HFF-Myc (cell line): ENCODE results near the gene PROX2.

Experiments used
- DNase-seq: peaks from one replicate; pipeline ENCODE4 v3.0.0-alpha.2; 2011; ENCODE audit warnings: low read depth; ENCODE audit errors: extremely low read depth
- H3K4me3 ChIP-seq: replicated peaks from 2 replicates; pipeline ENCODE4 v1.5.1; 2011; ENCODE audit warnings: low read depth, mild to moderate bottlenecking, control low read depth, low read length
- TF ChIP-seq, protein P1 (sequence below): IDR thresholded peaks from 2 replicates; pipeline ENCODE4 v1.5.1; 2012; ENCODE audit warnings: mild to moderate bottlenecking, low read depth, low read length, control low read depth; ENCODE audit errors: missing control alignments

The PROX2 gene

DNA sequence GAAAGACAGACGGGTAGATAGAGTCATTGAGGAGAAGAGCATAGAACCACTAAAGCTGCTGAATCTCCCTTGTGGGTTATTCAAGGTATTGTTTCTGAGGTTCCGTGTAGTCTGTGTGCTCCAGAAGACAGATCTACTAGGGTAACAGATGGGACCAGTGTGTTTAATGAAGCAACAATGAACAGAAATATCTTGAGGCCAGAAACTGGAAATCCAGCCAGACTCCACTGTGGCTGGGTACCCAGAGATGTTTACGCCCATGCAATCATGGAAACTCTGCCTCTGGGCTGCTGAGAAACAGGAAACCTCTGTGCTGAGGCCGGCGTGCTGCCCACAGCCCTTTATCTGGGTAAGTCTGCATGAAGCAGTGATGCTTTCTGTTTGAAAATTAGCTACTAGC, 8.3 kb downstream of the PROX2 start:
- TF ChIP-seq, protein P1, sequence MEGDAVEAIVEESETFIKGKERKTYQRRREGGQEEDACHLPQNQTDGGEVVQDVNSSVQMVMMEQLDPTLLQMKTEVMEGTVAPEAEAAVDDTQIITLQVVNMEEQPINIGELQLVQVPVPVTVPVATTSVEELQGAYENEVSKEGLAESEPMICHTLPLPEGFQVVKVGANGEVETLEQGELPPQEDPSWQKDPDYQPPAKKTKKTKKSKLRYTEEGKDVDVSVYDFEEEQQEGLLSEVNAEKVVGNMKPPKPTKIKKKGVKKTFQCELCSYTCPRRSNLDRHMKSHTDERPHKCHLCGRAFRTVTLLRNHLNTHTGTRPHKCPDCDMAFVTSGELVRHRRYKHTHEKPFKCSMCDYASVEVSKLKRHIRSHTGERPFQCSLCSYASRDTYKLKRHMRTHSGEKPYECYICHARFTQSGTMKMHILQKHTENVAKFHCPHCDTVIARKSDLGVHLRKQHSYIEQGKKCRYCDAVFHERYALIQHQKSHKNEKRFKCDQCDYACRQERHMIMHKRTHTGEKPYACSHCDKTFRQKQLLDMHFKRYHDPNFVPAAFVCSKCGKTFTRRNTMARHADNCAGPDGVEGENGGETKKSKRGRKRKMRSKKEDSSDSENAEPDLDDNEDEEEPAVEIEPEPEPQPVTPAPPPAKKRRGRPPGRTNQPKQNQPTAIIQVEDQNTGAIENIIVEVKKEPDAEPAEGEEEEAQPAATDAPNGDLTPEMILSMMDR, result no peak
- no peak for DNase-seq

DNA sequence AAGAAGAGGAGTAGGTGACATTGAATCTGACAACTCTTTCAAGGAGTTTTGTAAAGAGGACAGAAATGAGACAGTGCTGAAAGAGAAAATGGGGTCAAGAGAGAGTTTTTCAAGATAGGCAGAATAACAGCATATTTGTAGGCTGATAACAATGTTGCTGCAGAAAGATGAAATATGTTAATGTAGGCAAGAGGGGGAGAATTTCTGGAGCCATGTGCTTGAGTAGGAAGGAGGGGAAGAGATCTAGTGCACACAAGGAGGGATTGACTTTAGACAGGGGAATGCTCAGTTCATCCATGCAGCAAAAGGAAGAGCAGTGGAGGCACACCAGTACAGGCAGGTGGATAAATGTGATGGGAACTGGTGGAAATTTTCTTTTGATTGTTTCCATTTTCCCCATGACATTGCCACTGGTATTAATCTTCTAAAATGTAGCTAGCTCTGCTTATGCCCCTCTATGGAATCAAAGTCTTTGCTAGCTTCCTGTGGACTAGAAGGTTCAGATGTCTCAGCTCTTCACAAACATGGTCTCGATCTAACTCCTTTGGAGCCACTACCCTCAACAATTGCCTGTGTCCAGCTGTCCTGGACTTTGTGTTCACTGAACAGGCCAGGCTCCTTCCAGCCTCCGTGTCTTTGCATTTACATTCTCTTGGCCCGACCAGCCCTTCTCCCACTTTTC, 9.1 kb downstream of the PROX2 start:
- TF ChIP-seq, protein P1, result no peak

More for the DNA sequence above, 8.3 kb downstream of the PROX2 start:
- no peak overlapping the region for H3K4me3 ChIP-seq

GRCh38 chr14:74865156-74865555, 10.8 kb downstream of the PROX2 start:
- H3K4me3 ChIP-seq, result no peak overlapping the region
- DNase-seq, result no peak
- TF ChIP-seq, protein P1, result no peak

More for the DNA sequence above, 9.1 kb downstream of the PROX2 start:
- no peak overlapping the region for H3K4me3 ChIP-seq
- no peak for DNase-seq

GRCh38 chr14:74864198-74864597, 11.7 kb downstream of the PROX2 start:
- TF ChIP-seq, protein P1, result no peak
- H3K4me3 ChIP-seq, result no peak overlapping the region
- no peak for DNase-seq

DNA sequence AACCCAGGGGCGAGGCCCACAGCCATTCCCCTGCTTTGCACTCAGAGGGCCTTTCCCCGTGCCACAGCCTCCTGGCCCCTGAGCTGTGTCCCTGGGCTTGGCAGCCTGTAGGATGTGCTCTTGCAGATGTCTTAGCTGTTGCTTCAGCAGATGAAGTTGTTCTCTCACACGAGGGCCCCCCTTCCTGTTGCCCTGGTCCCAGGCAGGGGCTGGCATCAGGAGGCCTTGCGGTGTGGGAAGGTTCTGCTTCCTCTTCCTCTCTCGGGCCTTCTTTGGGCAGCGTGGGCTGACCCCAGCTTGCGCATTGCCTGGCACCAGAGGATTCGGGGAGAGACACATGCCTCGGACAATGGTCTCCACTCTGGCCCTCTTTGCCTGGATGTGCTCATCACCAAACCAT, 12.7 kb downstream of the PROX2 start:
- TF ChIP-seq, protein P1, result no peak
- DNase-seq, result no peak
- H3K4me3 ChIP-seq, result no peak overlapping the region

- TF ChIP-seq, protein P1, result no peak
- no peak for DNase-seq
Observed at GRCh38 chr14:74861734-74862090, 14.2 kb downstream of the PROX2 start.

More at GRCh38 chr14:74861734-74862090, 14.2 kb downstream of the PROX2 start:
- H3K4me3 ChIP-seq, result no peak overlapping the region
